GM23338 (cell line): ENCODE data around the gene WBP2. TPM values are rescaled to one million over a fixed set of nuclear protein-coding genes. Genes with fewer than 3 reads are reported as not detected.

Experiments
- ATAC-seq: fragments of 200-7000 bp; cut with Tn5 transposase; 3 replicates; pipeline ENCODE4 v1.9.1; 2020
- DNase-seq: peaks from one replicate; pipeline ENCODE4 v3.0.0-alpha.2; 2015; ENCODE audit warnings: low spot score
- H2AFZ ChIP-seq: fragments of 200-600 bp; sonication (generic); 2 replicates; pipeline ENCODE4 v1.8.0; 2016; ENCODE audit warnings: antibody characterized with exemption, mild to moderate bottlenecking, moderate library complexity
- H3F3A ChIP-seq: fragments of 200-600 bp; sonication (generic); replicated peaks from 2 replicates; pipeline ENCODE4 v1.8.0; 2017; ENCODE audit warnings: antibody characterized with exemption, mixed run types, low read depth
- H3K27ac ChIP-seq: fragments of 200-600 bp; sonication (generic); 2 replicates; pipeline ENCODE4 v1.6.1; 2016; ENCODE audit warnings: low read depth
- H3K27me3 ChIP-seq: fragments of 200-600 bp; sonication (generic); 2 replicates; pipeline ENCODE4 v1.8.0; 2016; ENCODE audit warnings: mild to moderate bottlenecking, mixed run types, moderate library complexity; ENCODE audit not compliant: insufficient read depth
- H3K36me3 ChIP-seq: fragments of 200-600 bp; sonication (generic); 2 replicates; pipeline ENCODE4 v1.8.0; 2016; ENCODE audit warnings: mild to moderate bottlenecking; ENCODE audit not compliant: insufficient read depth
- H3K4me1 ChIP-seq: fragments of 200-600 bp; sonication (generic); 2 replicates; pipeline ENCODE4 v1.8.0; 2016; ENCODE audit warnings: mild to moderate bottlenecking, moderate library complexity; ENCODE audit not compliant: insufficient read depth
- H3K4me2 ChIP-seq: fragments of 200-600 bp; sonication (generic); 2 replicates; pipeline ENCODE4 v1.7.1; 2017; ENCODE audit warnings: mixed run types
- H3K4me3 ChIP-seq: fragments of 200-600 bp; sonication (generic); 2 replicates; pipeline ENCODE4 v1.6.1; 2016; ENCODE audit warnings: mixed run types
- H3K79me2 ChIP-seq: fragments of 200-600 bp; sonication (generic); replicated peaks from 2 replicates; pipeline ENCODE4 v1.8.0; 2017; ENCODE audit warnings: mild to moderate bottlenecking; ENCODE audit not compliant: insufficient read depth
- H3K9me2 ChIP-seq: fragments of 200-600 bp; sonication (generic); 2 replicates; pipeline ENCODE4 v1.8.0; 2017; ENCODE audit not compliant: insufficient read depth
- H4K20me1 ChIP-seq: fragments of 200-600 bp; sonication (generic); replicated peaks from 2 replicates; pipeline ENCODE4 v1.8.0; 2017; ENCODE audit warnings: mild to moderate bottlenecking; ENCODE audit not compliant: insufficient read depth
- H3K27ac Mint-ChIP-seq: 2 replicates; pipeline ENCODE4 v1.8.0; 2020; ENCODE audit warnings: inconsistent platforms, mild to moderate bottlenecking, moderate library complexity, mixed read lengths
- H3K27me3 Mint-ChIP-seq: 3 replicates; pipeline ENCODE4 v1.8.0; 2022; ENCODE audit warnings: low read depth, mild to moderate bottlenecking, moderate library complexity, mixed read lengths, inconsistent platforms; ENCODE audit not compliant: insufficient read depth, poor library complexity
- H3K36me3 Mint-ChIP-seq: 3 replicates; pipeline ENCODE4 v1.8.0; 2021; ENCODE audit warnings: low read depth, mild to moderate bottlenecking, inconsistent platforms, moderate library complexity, mixed read lengths
- H3K4me1 Mint-ChIP-seq: 3 replicates; pipeline ENCODE4 v1.8.0; 2020; ENCODE audit warnings: mild to moderate bottlenecking, inconsistent platforms, mixed read lengths
- H3K4me3 Mint-ChIP-seq: 3 replicates; pipeline ENCODE4 v1.8.0; 2021; ENCODE audit warnings: moderate library complexity, mild to moderate bottlenecking, inconsistent platforms, mixed read lengths
- H3K9me3 Mint-ChIP-seq: 3 replicates; pipeline ENCODE4 v1.8.0; 2020; ENCODE audit warnings: moderate library complexity, mild to moderate bottlenecking, inconsistent platforms, mixed read lengths
- CREB1 ChIP-seq: fragments of 250-450 bp; sonication (Bioruptor Pico); IDR thresholded peaks from 2 replicates; pipeline ENCODE4 v1.5.0; 2020; ENCODE audit warnings: low read depth, mild to moderate bottlenecking, moderate library complexity
- ETS1 ChIP-seq: IDR thresholded peaks from 2 replicates; pipeline ENCODE4 v1.6.1; 2016; ENCODE audit warnings: antibody characterized with exemption
- EZH2 ChIP-seq: fragments of 200-600 bp; sonication (generic); IDR thresholded peaks from one replicate; pipeline ENCODE4 v1.8.0; 2017; ENCODE audit warnings: antibody characterized with exemption, mild to moderate bottlenecking, low read depth; ENCODE audit not compliant: unreplicated experiment
- JUNB ChIP-seq: IDR thresholded peaks from one replicate; pipeline ENCODE4 v1.6.1; 2016; ENCODE audit warnings: antibody characterized with exemption; ENCODE audit not compliant: unreplicated experiment
- NANOG ChIP-seq: IDR thresholded peaks from 2 replicates; pipeline ENCODE4 v1.6.1; 2016; ENCODE audit warnings: antibody characterized with exemption, borderline replicate concordance
- STAT1 ChIP-seq: IDR thresholded peaks from one replicate; pipeline ENCODE4 v1.6.1; 2016; ENCODE audit warnings: antibody characterized with exemption; ENCODE audit not compliant: unreplicated experiment
- ZNF331 ChIP-seq: fragments of 250-450 bp; sonication (Bioruptor Pico); IDR thresholded peaks from 2 replicates; pipeline ENCODE4 v1.5.0; 2020; ENCODE audit warnings: low read depth, mild to moderate bottlenecking, moderate library complexity
- polyA plus RNA-seq: library from polyadenylated mRNA; unstranded; fragments of >200 nt; fragmentation: Nextera tagmentation; extraction: Ambion mirVana; gene quantifications from 2 replicates; pipeline ENCODE4 v1.2.1, GENCODE V29; 2016
- total RNA-seq: library from RNA; depleted of rRNA; stranded (reverse); fragments of >200 nt; shearing (Covaris generic); gene quantifications from 2 replicates; pipeline ENCODE4 v1.2.3, GENCODE V29; 2014
- TF ChIP-seq, protein P1 (sequence below): fragments of 250-450 bp; sonication (Bioruptor Pico); IDR thresholded peaks from 2 replicates; pipeline ENCODE4 v1.5.0; 2020; ENCODE audit warnings: mild to moderate bottlenecking, moderate library complexity
- TF ChIP-seq, protein P2 (sequence below): IDR thresholded peaks from one replicate; pipeline ENCODE4 v1.6.1; 2018; ENCODE audit warnings: antibody characterized with exemption; ENCODE audit not compliant: unreplicated experiment

WBP2 gene
- total and polyA plus RNA-seq, 2 experiments from 2014 or later, result 36.2 to 63.5 TPM

- H3K79me2 ChIP-seq, result no peaks in the 10 kb centered on the region
- no peaks in the 10 kb centered on the region for H3K27me3 ChIP-seq
- H3F3A ChIP-seq, result no peaks in the 10 kb centered on the region; the same call in 1 of the 2 replicates
- no peaks in the 10 kb centered on the region for H3K4me1 ChIP-seq
- H3K36me3 ChIP-seq, result no peaks in the 10 kb centered on the region
- peaks cover 36% of the 10 kb centered on the region for H3K36me3 Mint-ChIP-seq
- no peak overlapping the region for H3K4me2 ChIP-seq
- H3K27me3 Mint-ChIP-seq, result peaks cover 6% of the 10 kb centered on the region
- no peak overlapping the region for H3K4me3 Mint-ChIP-seq
- no peaks in the 10 kb centered on the region; the same call in 2 of the 3 replicates for H3K9me3 Mint-ChIP-seq
- no peaks in the 10 kb centered on the region for H3K9me2 ChIP-seq
- ATAC-seq (no peak), DNase-seq (no peak)
- no peak overlapping the region for H2AFZ ChIP-seq
- H3K4me3 ChIP-seq, result no peak overlapping the region
- no peaks in the 10 kb centered on the region; the same call in none of the 2 replicates for H4K20me1 ChIP-seq
- no peak overlapping the region for H3K27ac Mint-ChIP-seq
- no peak for TF ChIP-seq CREB1
- TF ChIP-seq, protein P1, sequence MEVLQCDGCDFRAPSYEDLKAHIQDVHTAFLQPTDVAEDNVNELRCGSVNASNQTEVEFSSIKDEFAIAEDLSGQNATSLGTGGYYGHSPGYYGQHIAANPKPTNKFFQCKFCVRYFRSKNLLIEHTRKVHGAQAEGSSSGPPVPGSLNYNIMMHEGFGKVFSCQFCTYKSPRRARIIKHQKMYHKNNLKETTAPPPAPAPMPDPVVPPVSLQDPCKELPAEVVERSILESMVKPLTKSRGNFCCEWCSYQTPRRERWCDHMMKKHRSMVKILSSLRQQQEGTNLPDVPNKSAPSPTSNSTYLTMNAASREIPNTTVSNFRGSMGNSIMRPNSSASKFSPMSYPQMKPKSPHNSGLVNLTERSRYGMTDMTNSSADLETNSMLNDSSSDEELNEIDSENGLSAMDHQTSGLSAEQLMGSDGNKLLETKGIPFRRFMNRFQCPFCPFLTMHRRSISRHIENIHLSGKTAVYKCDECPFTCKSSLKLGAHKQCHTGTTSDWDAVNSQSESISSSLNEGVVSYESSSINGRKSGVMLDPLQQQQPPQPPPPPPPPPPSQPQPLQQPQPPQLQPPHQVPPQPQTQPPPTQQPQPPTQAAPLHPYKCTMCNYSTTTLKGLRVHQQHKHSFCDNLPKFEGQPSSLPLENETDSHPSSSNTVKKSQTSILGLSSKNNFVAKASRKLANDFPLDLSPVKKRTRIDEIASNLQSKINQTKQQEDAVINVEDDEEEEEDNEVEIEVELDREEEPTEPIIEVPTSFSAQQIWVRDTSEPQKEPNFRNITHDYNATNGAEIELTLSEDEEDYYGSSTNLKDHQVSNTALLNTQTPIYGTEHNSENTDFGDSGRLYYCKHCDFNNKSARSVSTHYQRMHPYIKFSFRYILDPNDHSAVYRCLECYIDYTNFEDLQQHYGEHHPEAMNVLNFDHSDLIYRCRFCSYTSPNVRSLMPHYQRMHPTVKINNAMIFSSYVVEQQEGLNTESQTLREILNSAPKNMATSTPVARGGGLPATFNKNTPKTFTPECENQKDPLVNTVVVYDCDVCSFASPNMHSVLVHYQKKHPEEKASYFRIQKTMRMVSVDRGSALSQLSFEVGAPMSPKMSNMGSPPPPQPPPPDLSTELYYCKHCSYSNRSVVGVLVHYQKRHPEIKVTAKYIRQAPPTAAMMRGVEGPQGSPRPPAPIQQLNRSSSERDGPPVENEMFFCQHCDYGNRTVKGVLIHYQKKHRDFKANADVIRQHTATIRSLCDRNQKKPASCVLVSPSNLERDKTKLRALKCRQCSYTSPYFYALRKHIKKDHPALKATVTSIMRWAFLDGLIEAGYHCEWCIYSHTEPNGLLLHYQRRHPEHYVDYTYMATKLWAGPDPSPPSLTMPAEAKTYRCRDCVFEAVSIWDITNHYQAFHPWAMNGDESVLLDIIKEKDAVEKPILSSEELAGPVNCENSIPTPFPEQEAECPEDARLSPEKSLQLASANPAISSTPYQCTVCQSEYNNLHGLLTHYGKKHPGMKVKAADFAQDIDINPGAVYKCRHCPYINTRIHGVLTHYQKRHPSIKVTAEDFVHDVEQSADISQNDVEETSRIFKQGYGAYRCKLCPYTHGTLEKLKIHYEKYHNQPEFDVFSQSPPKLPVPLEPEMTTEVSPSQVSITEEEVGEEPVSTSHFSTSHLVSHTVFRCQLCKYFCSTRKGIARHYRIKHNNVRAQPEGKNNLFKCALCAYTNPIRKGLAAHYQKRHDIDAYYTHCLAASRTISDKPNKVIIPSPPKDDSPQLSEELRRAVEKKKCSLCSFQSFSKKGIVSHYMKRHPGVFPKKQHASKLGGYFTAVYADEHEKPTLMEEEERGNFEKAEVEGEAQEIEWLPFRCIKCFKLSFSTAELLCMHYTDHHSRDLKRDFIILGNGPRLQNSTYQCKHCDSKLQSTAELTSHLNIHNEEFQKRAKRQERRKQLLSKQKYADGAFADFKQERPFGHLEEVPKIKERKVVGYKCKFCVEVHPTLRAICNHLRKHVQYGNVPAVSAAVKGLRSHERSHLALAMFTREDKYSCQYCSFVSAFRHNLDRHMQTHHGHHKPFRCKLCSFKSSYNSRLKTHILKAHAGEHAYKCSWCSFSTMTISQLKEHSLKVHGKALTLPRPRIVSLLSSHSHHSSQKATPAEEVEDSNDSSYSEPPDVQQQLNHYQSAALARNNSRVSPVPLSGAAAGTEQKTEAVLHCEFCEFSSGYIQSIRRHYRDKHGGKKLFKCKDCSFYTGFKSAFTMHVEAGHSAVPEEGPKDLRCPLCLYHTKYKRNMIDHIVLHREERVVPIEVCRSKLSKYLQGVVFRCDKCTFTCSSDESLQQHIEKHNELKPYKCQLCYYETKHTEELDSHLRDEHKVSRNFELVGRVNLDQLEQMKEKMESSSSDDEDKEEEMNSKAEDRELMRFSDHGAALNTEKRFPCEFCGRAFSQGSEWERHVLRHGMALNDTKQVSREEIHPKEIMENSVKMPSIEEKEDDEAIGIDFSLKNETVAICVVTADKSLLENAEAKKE (CRISPR knock-in tag), result no peak
- no peak for TF ChIP-seq JUNB
- no peak for TF ChIP-seq ZNF331 (CRISPR knock-in tag)
- TF ChIP-seq ETS1, result no peak
- no peak for TF ChIP-seq STAT1
- TF ChIP-seq, protein P2, sequence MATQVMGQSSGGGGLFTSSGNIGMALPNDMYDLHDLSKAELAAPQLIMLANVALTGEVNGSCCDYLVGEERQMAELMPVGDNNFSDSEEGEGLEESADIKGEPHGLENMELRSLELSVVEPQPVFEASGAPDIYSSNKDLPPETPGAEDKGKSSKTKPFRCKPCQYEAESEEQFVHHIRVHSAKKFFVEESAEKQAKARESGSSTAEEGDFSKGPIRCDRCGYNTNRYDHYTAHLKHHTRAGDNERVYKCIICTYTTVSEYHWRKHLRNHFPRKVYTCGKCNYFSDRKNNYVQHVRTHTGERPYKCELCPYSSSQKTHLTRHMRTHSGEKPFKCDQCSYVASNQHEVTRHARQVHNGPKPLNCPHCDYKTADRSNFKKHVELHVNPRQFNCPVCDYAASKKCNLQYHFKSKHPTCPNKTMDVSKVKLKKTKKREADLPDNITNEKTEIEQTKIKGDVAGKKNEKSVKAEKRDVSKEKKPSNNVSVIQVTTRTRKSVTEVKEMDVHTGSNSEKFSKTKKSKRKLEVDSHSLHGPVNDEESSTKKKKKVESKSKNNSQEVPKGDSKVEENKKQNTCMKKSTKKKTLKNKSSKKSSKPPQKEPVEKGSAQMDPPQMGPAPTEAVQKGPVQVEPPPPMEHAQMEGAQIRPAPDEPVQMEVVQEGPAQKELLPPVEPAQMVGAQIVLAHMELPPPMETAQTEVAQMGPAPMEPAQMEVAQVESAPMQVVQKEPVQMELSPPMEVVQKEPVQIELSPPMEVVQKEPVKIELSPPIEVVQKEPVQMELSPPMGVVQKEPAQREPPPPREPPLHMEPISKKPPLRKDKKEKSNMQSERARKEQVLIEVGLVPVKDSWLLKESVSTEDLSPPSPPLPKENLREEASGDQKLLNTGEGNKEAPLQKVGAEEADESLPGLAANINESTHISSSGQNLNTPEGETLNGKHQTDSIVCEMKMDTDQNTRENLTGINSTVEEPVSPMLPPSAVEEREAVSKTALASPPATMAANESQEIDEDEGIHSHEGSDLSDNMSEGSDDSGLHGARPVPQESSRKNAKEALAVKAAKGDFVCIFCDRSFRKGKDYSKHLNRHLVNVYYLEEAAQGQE, result no peak
- no peak for TF ChIP-seq EZH2
- no peak for TF ChIP-seq NANOG
- no peaks in the 10 kb centered on the region for H3K4me1 Mint-ChIP-seq
- H3K27ac ChIP-seq, result no peak overlapping the region
Measured at GRCh38 chr17:75813081-75814020, 41.8 kb downstream of the WBP2 start.
